IMR-90 (cell line): ENCODE measurements around the gene SIK3. TPM values are rescaled to one million over a fixed set of nuclear protein-coding genes. Genes with fewer than 3 reads are reported as not detected.

Source experiments
- ATAC-seq: fragments of 200-7000 bp; cut with Tn5 transposase; 2 replicates; pipeline ENCODE4 v1.9.1; 2020; ENCODE audit warnings: low read depth, mild to moderate bottlenecking, moderate library complexity
- BruUV-seq: library from RNA; stranded (reverse); fragments of 400-500 nt; replicated peaks from 2 replicates; lab custom pipeline; 2021; lab: Mats Ljungman, UMichigan
- CTCF ChIA-PET: fragments of 300-600 bp; formaldehyde crosslinking; extraction: SDS; loops from one replicate; lab custom pipeline; 2021; ENCODE audit warnings: antibody characterized with exemption; lab: Yijun Ruan, JAX
- POLR2A ChIA-PET: fragments of 300-600 bp; sonication (Branson Sonifier 250); formaldehyde crosslinking; loops from one replicate; lab custom pipeline; 2022; ENCODE audit warnings: antibody characterized with exemption; ENCODE audit not compliant: unreplicated experiment; lab: Charles Lee
- DNase-seq: peaks from one replicate; pipeline ENCODE4 v3.0.0; 2013
- H2AFZ ChIP-seq: replicated peaks from 2 replicates; pipeline ENCODE3; 2013; ENCODE audit warnings: low read length, mild to moderate bottlenecking; ENCODE audit not compliant: poor library complexity
- H2AK5ac ChIP-seq: 2 replicates; pipeline ENCODE4 v1.6.1; 2013; ENCODE audit warnings: low read depth, low read length, inconsistent platforms
- H2AK9ac ChIP-seq: replicated peaks from 2 replicates; pipeline ENCODE3; 2013; ENCODE audit warnings: mild to moderate bottlenecking, low read depth, low read length, moderate library complexity; ENCODE audit not compliant: poor library complexity
- H2BK120ac ChIP-seq: 2 replicates; pipeline ENCODE4 v1.6.1; 2013; ENCODE audit warnings: low read depth, low read length, inconsistent platforms
- H2BK15ac ChIP-seq: 3 replicates; pipeline ENCODE4 v1.6.1; 2013; ENCODE audit warnings: low read depth, low read length, inconsistent platforms
- H2BK20ac ChIP-seq: 2 replicates; pipeline ENCODE4 v1.6.1; 2013; ENCODE audit warnings: low read depth, mild to moderate bottlenecking, inconsistent platforms, low read length, moderate library complexity
- H2BK5ac ChIP-seq: 2 replicates; pipeline ENCODE4 v1.6.1; 2013; ENCODE audit warnings: mild to moderate bottlenecking, low read depth, low read length, inconsistent platforms; ENCODE audit not compliant: poor library complexity, severe bottlenecking
- H3K14ac ChIP-seq: replicated peaks from 2 replicates; pipeline ENCODE4 v1.6.1; 2013; ENCODE audit warnings: low read depth, low read length, inconsistent platforms
- H3K18ac ChIP-seq: 2 replicates; pipeline ENCODE4 v1.6.1; 2013; ENCODE audit warnings: low read depth, low read length, control low read depth
- H3K23ac ChIP-seq: 2 replicates; pipeline ENCODE4 v1.6.1; 2013; ENCODE audit warnings: low read depth, low read length, inconsistent platforms
- H3K27ac ChIP-seq: 2 replicates; pipeline ENCODE4 v1.5.1; 2013; ENCODE audit warnings: mild to moderate bottlenecking, control low read depth, low read length; ENCODE audit not compliant: insufficient read depth
- H3K27me3 ChIP-seq: 2 replicates; pipeline ENCODE4 v1.6.1; 2013; ENCODE audit warnings: low read length; ENCODE audit not compliant: control insufficient read depth, insufficient read depth
- H3K36me3 ChIP-seq: 2 replicates; pipeline ENCODE4 v1.6.1; 2013; ENCODE audit warnings: low read length, mixed read lengths; ENCODE audit not compliant: control insufficient read depth, insufficient read depth
- H3K4ac ChIP-seq: 2 replicates; pipeline ENCODE4 v1.6.1; 2013; ENCODE audit warnings: low read depth, low read length, inconsistent platforms
- H3K4me1 ChIP-seq: 2 replicates; pipeline ENCODE4 v1.6.1; 2013; ENCODE audit warnings: low read length, mixed read lengths; ENCODE audit not compliant: control insufficient read depth, insufficient read depth
- H3K4me2 ChIP-seq: 2 replicates; pipeline ENCODE4 v1.6.1; 2013; ENCODE audit warnings: low read depth, mild to moderate bottlenecking, control low read depth, low read length, moderate library complexity
- H3K4me3 ChIP-seq: 2 replicates; pipeline ENCODE4 v1.5.1; 2013; ENCODE audit warnings: low read depth, mild to moderate bottlenecking, control low read depth, low read length, moderate library complexity; ENCODE audit not compliant: insufficient read depth
- H3K56ac ChIP-seq: 2 replicates; pipeline ENCODE4 v1.6.1; 2013; ENCODE audit warnings: low read length, inconsistent platforms; ENCODE audit not compliant: insufficient read depth; ENCODE audit errors: extremely low read depth
- H3K79me1 ChIP-seq, 2 experiments: 2 replicates each; pipeline ENCODE4 v1.6.1; 2013; ENCODE audit warnings: low read length in 2 of 2, inconsistent platforms in 1 of 2, low read depth in 1 of 2
- H3K9ac ChIP-seq: 2 replicates; pipeline ENCODE4 v1.6.1; 2013; ENCODE audit warnings: low read depth, low read length, control low read depth
- H3K9me1 ChIP-seq: 2 replicates; pipeline ENCODE4 v1.6.1; 2013; ENCODE audit warnings: low read length, inconsistent platforms; ENCODE audit not compliant: insufficient read depth
- H3K9me3 ChIP-seq: 2 replicates; pipeline ENCODE4 v1.6.1; 2013; ENCODE audit warnings: low read length; ENCODE audit not compliant: control insufficient read depth, insufficient read depth
- H4K20me1 ChIP-seq: 2 replicates; pipeline ENCODE4 v1.6.1; 2013; ENCODE audit warnings: low read length, inconsistent platforms; ENCODE audit not compliant: insufficient read depth
- H4K5ac ChIP-seq: 2 replicates; pipeline ENCODE4 v1.6.1; 2013; ENCODE audit warnings: mild to moderate bottlenecking, low read depth, low read length, control low read depth
- H4K8ac ChIP-seq, 2 experiments: 2 replicates each; pipeline ENCODE4 v1.6.1; 2013; ENCODE audit warnings: low read depth in 2 of 2, low read length in 2 of 2, control low read depth in 1 of 2, inconsistent platforms in 1 of 2
- H4K91ac ChIP-seq: 2 replicates; pipeline ENCODE4 v1.6.1; 2013; ENCODE audit warnings: low read depth, low read length, inconsistent platforms; ENCODE audit not compliant: insufficient read depth
- BHLHE40 ChIP-seq: fragments of 150-350 bp; IDR thresholded peaks from 2 replicates; pipeline ENCODE4 v1.6.1; 2016; ENCODE audit warnings: mild to moderate bottlenecking, low read depth, low read length
- CEBPB ChIP-seq: IDR thresholded peaks from 2 replicates; pipeline ENCODE4 v1.6.1; 2012; ENCODE audit warnings: low read depth, low read length, improper control_type of control experiment
- CHD1 ChIP-seq: IDR thresholded peaks from 2 replicates; pipeline ENCODE4 v1.6.1; 2012; ENCODE audit warnings: low read depth, low read length, improper control_type of control experiment
- CTCF ChIP-seq: conservative IDR thresholded peaks from 2 replicates; pipeline ENCODE4 v1.5.1; 2012; ENCODE audit warnings: mild to moderate bottlenecking, low read depth, low read length, improper control_type of control experiment
- FOS ChIP-seq: fragments of 150-350 bp; IDR thresholded peaks from 2 replicates; pipeline ENCODE4 v1.6.1; 2016; ENCODE audit warnings: low read depth, low read length
- MAFK ChIP-seq: IDR thresholded peaks from 2 replicates; pipeline ENCODE4 v1.6.1; 2012; ENCODE audit warnings: low read depth, low read length, improper control_type of control experiment
- MAZ ChIP-seq: IDR thresholded peaks from 2 replicates; pipeline ENCODE4 v1.6.1; 2012; ENCODE audit warnings: low read depth, mild to moderate bottlenecking, low read length, improper control_type of control experiment, moderate library complexity, borderline replicate concordance
- MXI1 ChIP-seq: IDR thresholded peaks from 2 replicates; pipeline ENCODE4 v1.6.1; 2012; ENCODE audit warnings: low read depth, mild to moderate bottlenecking, low read length, moderate library complexity, borderline replicate concordance
- NFE2L2 ChIP-seq: fragments of 150-350 bp; IDR thresholded peaks from 2 replicates; pipeline ENCODE4 v1.6.1; 2016; ENCODE audit warnings: low read depth, mild to moderate bottlenecking, low read length
- RCOR1 ChIP-seq: IDR thresholded peaks from 2 replicates; pipeline ENCODE4 v1.6.1; 2012; ENCODE audit warnings: mild to moderate bottlenecking, low read length, improper control_type of control experiment; ENCODE audit not compliant: insufficient replicate concordance
- SMC3 ChIP-seq: fragments of 150-350 bp; IDR thresholded peaks from 2 replicates; pipeline ENCODE4 v1.6.1; 2016; ENCODE audit warnings: low read depth, mild to moderate bottlenecking, antibody characterized with exemption, low read length, moderate library complexity
- WGBS, 2 experiments: methylation state at CpG; one replicate each; pipeline versions ENCODE4 v1.1.5 to v1.1.7; 2013; ENCODE audit warnings: missing lambda C conversion rate in 2 of 2; ENCODE audit not compliant: insufficient read length in 1 of 2; ENCODE audit errors: extremely low coverage in 2 of 2; 5-methylcytosine and 5-hydroxymethylcytosine counted together
- dilution Hi-C: fragments of 300-500 bp; cut with HindIII; formaldehyde crosslinking; loops from one replicate; pipeline ENCODE4 v1.14.3; 2018; ENCODE audit warnings: low sequenced_read_pairs; ENCODE audit not compliant: unreplicated experiment
- in situ Hi-C: fragments of 300-500 bp; cut with MboI; formaldehyde crosslinking; loops from 3 replicates; pipeline ENCODE4 v1.14.3; 2019; ENCODE audit warnings: low sequenced_read_pairs, inconsistent platforms, mixed read lengths
- intact Hi-C: fragments of 100-400 bp; cut with micrococcal nuclease; formaldehyde crosslinking; loops from 2 replicates; pipeline ENCODE4 v1.10.0; 2022
- polyA plus RNA-seq, 3 experiments: library from polyadenylated mRNA; depleted of rRNA; stranded (reverse); fragments of >200 nt; gene quantifications; 2 replicates each; pipeline ENCODE4 v1.2.3, GENCODE V29; 2012; ENCODE audit warnings: low replicate concordance in 1 of 3
- total RNA-seq: library from RNA; depleted of rRNA; stranded (reverse); fragments of >200 nt; gene quantifications from 2 replicates; pipeline ENCODE4 v1.2.3, GENCODE V29; 2012
- TF ChIP-seq, protein P1 (sequence below): fragments of 150-350 bp; IDR thresholded peaks from 2 replicates; pipeline ENCODE4 v1.6.1; 2017; ENCODE audit warnings: mild to moderate bottlenecking, antibody characterized with exemption, low read length, low read depth
- TF ChIP-seq, protein P2 (sequence below): fragments of 150-350 bp; IDR thresholded peaks from 2 replicates; pipeline ENCODE4 v1.6.1; 2016; ENCODE audit warnings: low read depth, mild to moderate bottlenecking, low read length, moderate library complexity, borderline replicate concordance

The SIK3 gene
- total and polyA plus RNA-seq, 2 of the 4 experiments (the other 2 are of a cell fraction): 8.2 to 9.1 TPM

DNA sequence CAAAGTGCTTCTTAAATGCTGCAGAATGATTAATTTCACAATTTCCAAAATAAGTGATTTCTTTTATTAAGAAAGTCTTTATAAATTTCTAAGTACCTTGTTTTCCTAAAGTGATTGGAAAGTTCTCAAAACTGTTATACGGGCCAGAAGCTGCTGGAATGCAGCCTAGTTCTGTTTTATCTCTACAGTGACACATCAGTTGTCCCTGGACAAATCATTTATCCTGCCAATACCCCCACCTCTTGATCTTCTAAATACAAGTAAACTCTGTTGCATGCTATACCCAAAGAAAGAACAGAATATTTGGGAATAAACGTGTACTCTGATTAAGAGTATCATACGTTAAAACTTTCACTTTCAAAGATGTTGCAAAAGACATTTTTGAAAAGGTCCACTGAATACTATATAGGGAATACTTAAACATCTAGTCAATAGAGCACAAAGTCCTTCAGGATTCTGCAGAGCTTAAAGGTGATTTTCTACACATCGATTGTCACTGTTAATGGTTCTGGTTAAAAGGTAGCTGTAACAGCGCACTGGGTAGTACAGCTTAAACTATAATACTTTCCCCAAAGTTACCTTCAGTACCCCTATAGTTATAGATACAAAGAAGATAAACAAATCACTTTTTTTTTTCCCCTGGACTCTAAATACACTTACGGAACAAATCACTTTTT, 168.7 kb downstream of the SIK3 start:
- H2BK20ac ChIP-seq: no peak overlapping the region
- H2BK5ac ChIP-seq: no peak overlapping the region
- no peak overlapping the region for H2AK5ac ChIP-seq
- no CpG with 5 or more reads among the region's 6 CpGs for WGBS, 2 experiments
- in situ Hi-C loops (no loop called here), dilution Hi-C loops (no loop called here), intact Hi-C loops (loop anchor here (5.0 kb wide), 1 partner anchor 168 kb away; the partner anchor contains the start of gene SIK3)
- H3K23ac ChIP-seq: no peak overlapping the region
- H3K9me3 ChIP-seq: no peaks in the 10 kb centered on the region
- H3K14ac ChIP-seq: no peak overlapping the region
- no peak overlapping the region for H3K18ac ChIP-seq
- BruUV-seq: no TSS peak
- H2AK9ac ChIP-seq: no peak overlapping the region
- no peak for TF ChIP-seq BHLHE40
- TF ChIP-seq CEBPB: no peak
- TF ChIP-seq RCOR1: no peak
- TF ChIP-seq CTCF: no peak
- no peak for TF ChIP-seq MXI1
- TF ChIP-seq CHD1: no peak
- TF ChIP-seq SMC3: no peak
- TF ChIP-seq MAZ: no peak
- TF ChIP-seq, protein P1, sequence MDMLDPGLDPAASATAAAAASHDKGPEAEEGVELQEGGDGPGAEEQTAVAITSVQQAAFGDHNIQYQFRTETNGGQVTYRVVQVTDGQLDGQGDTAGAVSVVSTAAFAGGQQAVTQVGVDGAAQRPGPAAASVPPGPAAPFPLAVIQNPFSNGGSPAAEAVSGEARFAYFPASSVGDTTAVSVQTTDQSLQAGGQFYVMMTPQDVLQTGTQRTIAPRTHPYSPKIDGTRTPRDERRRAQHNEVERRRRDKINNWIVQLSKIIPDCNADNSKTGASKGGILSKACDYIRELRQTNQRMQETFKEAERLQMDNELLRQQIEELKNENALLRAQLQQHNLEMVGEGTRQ: no peak
- TF ChIP-seq NFE2L2: no peak
- no peak for TF ChIP-seq FOS
- TF ChIP-seq, protein P2, sequence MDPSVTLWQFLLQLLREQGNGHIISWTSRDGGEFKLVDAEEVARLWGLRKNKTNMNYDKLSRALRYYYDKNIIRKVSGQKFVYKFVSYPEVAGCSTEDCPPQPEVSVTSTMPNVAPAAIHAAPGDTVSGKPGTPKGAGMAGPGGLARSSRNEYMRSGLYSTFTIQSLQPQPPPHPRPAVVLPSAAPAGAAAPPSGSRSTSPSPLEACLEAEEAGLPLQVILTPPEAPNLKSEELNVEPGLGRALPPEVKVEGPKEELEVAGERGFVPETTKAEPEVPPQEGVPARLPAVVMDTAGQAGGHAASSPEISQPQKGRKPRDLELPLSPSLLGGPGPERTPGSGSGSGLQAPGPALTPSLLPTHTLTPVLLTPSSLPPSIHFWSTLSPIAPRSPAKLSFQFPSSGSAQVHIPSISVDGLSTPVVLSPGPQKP: no peak
- no peak for TF ChIP-seq MAFK
- no peak overlapping the region for H3K4ac ChIP-seq
- H4K8ac ChIP-seq: no peak overlapping the region
- ATAC-seq (no peak; the same call in 1 of the 2 replicates), DNase-seq (peak; percentile 19)
- peak overlapping the region; percentile 60 for H3K4me2 ChIP-seq
- no peak overlapping the region for H3K56ac ChIP-seq
- no peak overlapping the region for H4K91ac ChIP-seq
- ChIA-PET CTCF (interaction anchor here (0.6 to 1.1 kb wide), 5 partner anchors 14 to 297 kb away, joined by 3 to 8 read pairs (median 5); no protein-coding TSS in a partner anchor), POLR2A (interaction anchor here (0.8 kb wide), 1 partner anchor 215 kb away, joined by 3 read pairs; the partner anchor contains the start of gene PAFAH1B2)
- H2BK120ac ChIP-seq: no peak overlapping the region
- peaks cover 3 to 17% of the 10 kb centered on the region in 2 experiments; a peak in 3 of 4 replicates for H3K79me1 ChIP-seq
- H3K27me3 ChIP-seq: no peaks in the 10 kb centered on the region
- H3K4me1 ChIP-seq: peaks cover 14% of the 10 kb centered on the region
- H4K5ac ChIP-seq: no peak overlapping the region
- no peak overlapping the region for H3K27ac ChIP-seq
- H2AFZ ChIP-seq: no peak overlapping the region
- H4K20me1 ChIP-seq: peaks cover 3% of the 10 kb centered on the region; the same call in 1 of the 2 replicates
- no peaks in the 10 kb centered on the region; the same call in 1 of the 2 replicates for H3K9me1 ChIP-seq
- H3K36me3 ChIP-seq: peaks cover 1% of the 10 kb centered on the region
- no peak overlapping the region for H2BK15ac ChIP-seq
- H3K9ac ChIP-seq: no peak overlapping the region
- no peak overlapping the region for H3K4me3 ChIP-seq
